Cardiac fibroblast (primary cell): ENCODE measurements around the gene TRIM23.

ENCODE experiments used
- DNase-seq, 2 donors: peaks; one replicate each; pipeline versions ENCODE4 v3.0.0 to v3.0.0-alpha.2; 2010; ENCODE audit warnings: low read depth in 2 of 2
- H3K4me3 ChIP-seq, 2 donors: replicated peaks in 1 of 2; 1 replicate in 1 of 2; 2 replicates in 1 of 2; pipeline ENCODE4 v1.5.1; 2011; ENCODE audit warnings: low read depth in 2 of 2, low read length in 2 of 2, mild to moderate bottlenecking in 2 of 2, moderate library complexity in 1 of 2
- TF ChIP-seq, protein P1 (sequence below): IDR thresholded peaks from one replicate; pipeline ENCODE4 v1.5.1; 2011; ENCODE audit warnings: low read depth, mild to moderate bottlenecking, low read length, inconsistent platforms

The TRIM23 gene

GRCh38 chr5:65555287-65555686 lies 68.8 kb downstream of the TRIM23 start:
- peak; percentile 6 to 36 for DNase-seq
- TF ChIP-seq, protein P1, sequence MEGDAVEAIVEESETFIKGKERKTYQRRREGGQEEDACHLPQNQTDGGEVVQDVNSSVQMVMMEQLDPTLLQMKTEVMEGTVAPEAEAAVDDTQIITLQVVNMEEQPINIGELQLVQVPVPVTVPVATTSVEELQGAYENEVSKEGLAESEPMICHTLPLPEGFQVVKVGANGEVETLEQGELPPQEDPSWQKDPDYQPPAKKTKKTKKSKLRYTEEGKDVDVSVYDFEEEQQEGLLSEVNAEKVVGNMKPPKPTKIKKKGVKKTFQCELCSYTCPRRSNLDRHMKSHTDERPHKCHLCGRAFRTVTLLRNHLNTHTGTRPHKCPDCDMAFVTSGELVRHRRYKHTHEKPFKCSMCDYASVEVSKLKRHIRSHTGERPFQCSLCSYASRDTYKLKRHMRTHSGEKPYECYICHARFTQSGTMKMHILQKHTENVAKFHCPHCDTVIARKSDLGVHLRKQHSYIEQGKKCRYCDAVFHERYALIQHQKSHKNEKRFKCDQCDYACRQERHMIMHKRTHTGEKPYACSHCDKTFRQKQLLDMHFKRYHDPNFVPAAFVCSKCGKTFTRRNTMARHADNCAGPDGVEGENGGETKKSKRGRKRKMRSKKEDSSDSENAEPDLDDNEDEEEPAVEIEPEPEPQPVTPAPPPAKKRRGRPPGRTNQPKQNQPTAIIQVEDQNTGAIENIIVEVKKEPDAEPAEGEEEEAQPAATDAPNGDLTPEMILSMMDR, result no peak
- H3K4me3 ChIP-seq, result no peak overlapping the region

DNA sequence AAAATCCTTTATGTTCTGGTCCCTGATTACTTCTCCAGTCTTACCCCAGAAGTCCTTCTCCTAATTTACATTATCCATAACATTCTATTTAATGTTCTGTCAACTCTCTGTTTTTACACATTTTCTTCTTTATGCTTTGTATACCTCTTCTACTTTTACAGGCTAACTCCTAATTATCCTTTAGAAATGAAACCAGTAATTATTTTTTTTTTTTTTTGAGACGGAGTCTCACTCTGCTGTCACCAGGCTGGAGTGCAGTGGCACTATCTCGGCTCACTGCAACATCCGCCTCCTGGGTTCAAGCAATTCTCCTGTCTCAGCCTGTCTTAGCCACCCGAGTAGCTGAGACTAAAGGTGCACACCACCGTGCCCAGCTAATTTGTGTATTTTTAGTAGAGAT lies 70.2 kb downstream of the TRIM23 start:
- no peak overlapping the region for H3K4me3 ChIP-seq
- TF ChIP-seq, protein P1, result no peak
- DNase-seq, result no peak

DNA sequence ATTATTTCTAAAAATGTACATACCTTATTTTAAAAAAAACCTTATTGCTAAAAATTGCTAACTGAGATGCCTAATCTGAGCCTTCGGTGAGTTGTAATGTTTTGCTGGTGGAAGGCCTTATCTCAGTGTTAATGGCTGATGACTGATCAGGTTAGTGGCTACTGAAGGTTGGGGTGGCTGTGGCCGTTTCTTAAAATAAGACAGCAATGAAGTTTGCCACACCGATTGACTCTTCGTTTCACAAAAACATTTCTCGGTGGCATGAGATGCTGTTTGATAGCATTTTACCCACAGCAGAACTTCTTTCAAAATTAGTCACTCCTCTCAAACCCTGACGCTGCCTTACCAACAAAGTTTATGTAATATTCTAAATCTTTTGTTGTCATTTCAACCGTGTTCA lies 75.9 kb downstream of the TRIM23 start:
- no peak for DNase-seq
- H3K4me3 ChIP-seq, result no peak overlapping the region
- TF ChIP-seq, protein P1, result no peak

DNA sequence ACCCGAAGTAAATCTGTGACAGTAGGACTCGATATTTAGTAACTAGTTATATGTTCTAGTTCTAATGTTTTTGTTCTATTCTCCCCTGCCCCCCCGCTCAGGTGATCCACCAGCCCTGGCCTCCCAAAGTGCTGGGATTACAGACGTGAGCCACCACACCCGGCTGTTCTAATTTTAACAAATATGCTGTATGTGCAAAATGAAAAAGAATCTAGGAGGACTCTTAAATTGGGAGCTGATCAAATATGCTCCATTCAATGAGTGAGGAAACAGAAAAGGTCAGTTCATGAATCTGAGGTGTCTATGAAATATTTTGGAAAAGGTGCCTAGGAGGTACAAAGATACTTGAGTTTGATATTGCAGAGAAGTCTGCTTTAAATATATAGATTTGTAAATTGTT lies 78.0 kb downstream of the TRIM23 start:
- H3K4me3 ChIP-seq, result no peak overlapping the region
- DNase-seq, result no peak
- TF ChIP-seq, protein P1, result no peak

DNA sequence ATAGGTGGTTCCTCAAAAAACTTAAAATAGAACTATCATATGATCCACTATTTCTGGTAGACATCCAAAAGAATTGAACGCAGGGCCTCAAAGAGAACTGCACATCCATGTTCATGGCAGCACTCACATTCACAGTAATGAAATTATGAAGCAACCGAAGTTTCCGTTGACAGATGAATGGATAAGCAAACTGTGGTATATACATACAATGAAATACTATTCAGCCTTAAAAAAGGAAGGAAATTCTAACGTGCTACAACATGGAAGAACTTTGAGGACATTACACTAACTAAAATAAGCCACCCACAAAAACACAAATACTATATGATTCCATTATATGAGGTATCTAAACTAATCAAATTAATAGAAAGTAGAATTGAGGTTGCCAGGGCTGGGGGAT lies 79.7 kb downstream of the TRIM23 start:
- TF ChIP-seq, protein P1, result no peak
- DNase-seq, result no peak
- no peak overlapping the region for H3K4me3 ChIP-seq

DNA sequence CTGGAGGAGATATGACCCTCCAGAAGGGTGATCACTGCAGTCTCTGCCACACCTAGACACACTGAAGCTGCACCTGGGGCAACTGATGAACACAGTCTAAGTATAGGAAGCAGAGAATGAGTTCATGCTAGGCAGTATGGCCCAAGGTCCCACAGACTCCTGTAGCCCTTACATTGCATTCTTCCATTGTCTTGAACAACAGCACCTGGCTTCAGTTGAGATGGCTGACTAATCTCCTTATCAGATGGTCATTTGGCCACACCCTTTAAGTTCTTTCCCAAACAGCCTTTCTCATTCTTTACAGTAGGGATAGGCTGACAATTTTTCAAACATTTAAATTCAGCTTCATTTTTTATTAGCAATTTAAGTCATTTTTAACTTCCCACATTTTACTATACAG lies 84.3 kb downstream of the TRIM23 start:
- no peak overlapping the region for H3K4me3 ChIP-seq
- DNase-seq, result peak in 1 of 2 donors; percentile 30
- TF ChIP-seq, protein P1, result no peak
